ENCODE measurements around the gene EIF2AK2. TPM values are rescaled to one million over a fixed set of nuclear protein-coding genes. Genes with fewer than 3 reads are reported as not detected.

The EIF2AK2 gene
- total and polyA plus RNA-seq, 2 experiments from 2014 or later: 33.8 to 35.5 TPM

DNA sequence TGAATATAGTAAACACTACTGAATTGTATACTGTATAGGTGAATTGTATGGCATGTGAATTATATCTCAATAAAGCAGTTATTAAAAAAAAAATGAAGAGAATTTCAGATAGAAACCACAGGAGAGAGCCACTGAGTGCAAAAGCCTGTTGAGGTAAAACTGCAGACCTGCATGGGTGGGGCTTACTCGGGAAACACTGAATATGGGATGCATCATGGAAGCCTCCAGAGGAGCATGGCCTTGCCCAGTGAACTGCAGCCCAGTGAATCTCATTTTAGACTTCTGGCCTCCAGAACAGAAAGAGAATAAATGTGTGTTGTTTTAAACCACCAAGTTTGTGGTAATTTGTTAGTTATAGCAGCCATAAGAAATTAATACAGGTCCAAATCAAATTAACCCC is 56.7 kb downstream of the EIF2AK2 start:
- Mint-ChIP-seq H3K4me1 (peaks cover 6% of the 10 kb centered on the region; the same call in 2 of the 3 replicates), H3K36me3 (ENCODE audit: low read depth) (no peaks in the 10 kb centered on the region), H3K27me3 (ENCODE audit: insufficient read depth, low read depth, poor library complexity) (peaks cover 1% of the 10 kb centered on the region), H3K9me3 (no peaks in the 10 kb centered on the region), H3K4me3 (no peak overlapping the region), H3K27ac (no peak overlapping the region; the same call in 1 of the 2 replicates)
- H3K36me3 ChIP-seq (ENCODE audit: insufficient read depth): no peaks in the 10 kb centered on the region
- H3K27me3 ChIP-seq (ENCODE audit: insufficient read depth): no peaks in the 10 kb centered on the region
- peaks cover 5% of the 10 kb centered on the region; the same call in 1 of the 2 replicates for H3K4me1 ChIP-seq (ENCODE audit: insufficient read depth)
- TF ChIP-seq, protein P1, sequence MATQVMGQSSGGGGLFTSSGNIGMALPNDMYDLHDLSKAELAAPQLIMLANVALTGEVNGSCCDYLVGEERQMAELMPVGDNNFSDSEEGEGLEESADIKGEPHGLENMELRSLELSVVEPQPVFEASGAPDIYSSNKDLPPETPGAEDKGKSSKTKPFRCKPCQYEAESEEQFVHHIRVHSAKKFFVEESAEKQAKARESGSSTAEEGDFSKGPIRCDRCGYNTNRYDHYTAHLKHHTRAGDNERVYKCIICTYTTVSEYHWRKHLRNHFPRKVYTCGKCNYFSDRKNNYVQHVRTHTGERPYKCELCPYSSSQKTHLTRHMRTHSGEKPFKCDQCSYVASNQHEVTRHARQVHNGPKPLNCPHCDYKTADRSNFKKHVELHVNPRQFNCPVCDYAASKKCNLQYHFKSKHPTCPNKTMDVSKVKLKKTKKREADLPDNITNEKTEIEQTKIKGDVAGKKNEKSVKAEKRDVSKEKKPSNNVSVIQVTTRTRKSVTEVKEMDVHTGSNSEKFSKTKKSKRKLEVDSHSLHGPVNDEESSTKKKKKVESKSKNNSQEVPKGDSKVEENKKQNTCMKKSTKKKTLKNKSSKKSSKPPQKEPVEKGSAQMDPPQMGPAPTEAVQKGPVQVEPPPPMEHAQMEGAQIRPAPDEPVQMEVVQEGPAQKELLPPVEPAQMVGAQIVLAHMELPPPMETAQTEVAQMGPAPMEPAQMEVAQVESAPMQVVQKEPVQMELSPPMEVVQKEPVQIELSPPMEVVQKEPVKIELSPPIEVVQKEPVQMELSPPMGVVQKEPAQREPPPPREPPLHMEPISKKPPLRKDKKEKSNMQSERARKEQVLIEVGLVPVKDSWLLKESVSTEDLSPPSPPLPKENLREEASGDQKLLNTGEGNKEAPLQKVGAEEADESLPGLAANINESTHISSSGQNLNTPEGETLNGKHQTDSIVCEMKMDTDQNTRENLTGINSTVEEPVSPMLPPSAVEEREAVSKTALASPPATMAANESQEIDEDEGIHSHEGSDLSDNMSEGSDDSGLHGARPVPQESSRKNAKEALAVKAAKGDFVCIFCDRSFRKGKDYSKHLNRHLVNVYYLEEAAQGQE (IDR thresholded peaks at IDR 0.05; ENCODE audit: unreplicated experiment): no peak
- no peaks in the 10 kb centered on the region for H3K79me2 ChIP-seq (replicated peaks; ENCODE audit: insufficient read depth)
- DNase-seq (ENCODE audit: low spot score) (peak; percentile 12), ATAC-seq (peak; percentile 41; the same call in 2 of the 3 replicates)
- H3K4me2 ChIP-seq: no peak overlapping the region
- no peaks in the 10 kb centered on the region for H3F3A ChIP-seq (replicated peaks; ENCODE audit: low read depth)
- H2AFZ ChIP-seq: no peak overlapping the region
- no peak overlapping the region for H3K4me3 ChIP-seq
- no peaks in the 10 kb centered on the region for H4K20me1 ChIP-seq (replicated peaks; ENCODE audit: insufficient read depth)
- no peaks in the 10 kb centered on the region for H3K9me2 ChIP-seq (ENCODE audit: insufficient read depth)
- H3K27ac ChIP-seq (ENCODE audit: low read depth): no peak overlapping the region

DNA sequence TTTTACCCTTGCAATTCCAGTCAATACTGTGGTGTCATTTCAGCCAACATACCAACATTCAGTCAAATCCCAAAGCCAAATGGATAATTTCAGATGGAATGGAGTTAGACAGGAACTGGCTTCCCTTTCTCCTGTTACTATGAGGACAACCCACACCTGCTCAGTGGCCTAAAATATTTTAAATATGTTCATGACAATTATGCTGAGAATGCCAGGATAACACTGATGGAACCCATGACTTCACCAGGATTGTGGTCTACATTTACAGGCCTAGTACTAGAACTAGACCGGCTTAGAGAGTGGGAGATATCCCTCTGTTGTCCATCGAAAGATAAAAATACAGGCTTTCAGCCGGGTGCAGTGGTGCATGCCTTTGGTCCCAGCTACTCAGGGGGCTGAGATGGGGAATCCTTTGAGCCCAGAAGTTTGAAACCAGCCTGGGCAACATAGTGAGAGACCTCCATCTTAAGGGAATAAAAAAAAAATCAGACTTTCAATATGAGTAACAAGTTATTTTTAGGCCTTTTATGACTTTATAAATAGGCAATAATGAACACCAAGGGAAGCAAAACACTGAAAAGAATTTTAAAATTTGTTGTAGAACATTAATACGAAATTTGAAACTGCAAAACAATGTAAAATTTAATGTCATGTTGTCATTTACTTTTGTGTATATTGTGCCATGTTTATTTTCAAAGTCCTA is 58.2 kb downstream of the EIF2AK2 start:
- H2AFZ ChIP-seq: no peak overlapping the region
- no peak overlapping the region for H3K27ac ChIP-seq (ENCODE audit: low read depth)
- H3F3A ChIP-seq (replicated peaks; ENCODE audit: low read depth): no peaks in the 10 kb centered on the region
- H3K79me2 ChIP-seq (replicated peaks; ENCODE audit: insufficient read depth): no peaks in the 10 kb centered on the region
- no peaks in the 10 kb centered on the region for H3K9me3 Mint-ChIP-seq
- no peaks in the 10 kb centered on the region for H3K4me1 Mint-ChIP-seq
- H3K27me3 Mint-ChIP-seq (ENCODE audit: insufficient read depth, low read depth, poor library complexity): no peaks in the 10 kb centered on the region
- H3K27me3 ChIP-seq (ENCODE audit: insufficient read depth): no peaks in the 10 kb centered on the region
- no peaks in the 10 kb centered on the region for H3K36me3 Mint-ChIP-seq (ENCODE audit: low read depth)
- ATAC-seq (no peak), DNase-seq (ENCODE audit: low spot score) (no peak)
- H4K20me1 ChIP-seq (replicated peaks; ENCODE audit: insufficient read depth): no peaks in the 10 kb centered on the region
- no peaks in the 10 kb centered on the region for H3K36me3 ChIP-seq (ENCODE audit: insufficient read depth)
- H3K4me1 ChIP-seq (ENCODE audit: insufficient read depth): no peaks in the 10 kb centered on the region
- no peak overlapping the region for H3K4me3 Mint-ChIP-seq
- no peak overlapping the region for H3K27ac Mint-ChIP-seq
- H3K4me3 ChIP-seq: no peak overlapping the region
- H3K4me2 ChIP-seq: no peak overlapping the region
- H3K9me2 ChIP-seq (ENCODE audit: insufficient read depth): no peaks in the 10 kb centered on the region
- TF ChIP-seq NANOG (IDR thresholded peaks at IDR 0.05; ENCODE audit: borderline replicate concordance) (no peak), STAT1 (IDR thresholded peaks at IDR 0.05; ENCODE audit: unreplicated experiment) (no peak), EZH2 (IDR thresholded peaks at IDR 0.05; ENCODE audit: low read depth, unreplicated experiment) (no peak), JUNB (IDR thresholded peaks at IDR 0.05; ENCODE audit: unreplicated experiment) (no peak), EZH2phosphoT487 (IDR thresholded peaks at IDR 0.05; ENCODE audit: unreplicated experiment) (no peak), POLR2AphosphoS5 (IDR thresholded peaks at IDR 0.05; ENCODE audit: low read depth) (no peak), ZNF331 (CRISPR knock-in tag; IDR thresholded peaks at IDR 0.05; ENCODE audit: low read depth) (no peak)
- TF ChIP-seq, protein P2, sequence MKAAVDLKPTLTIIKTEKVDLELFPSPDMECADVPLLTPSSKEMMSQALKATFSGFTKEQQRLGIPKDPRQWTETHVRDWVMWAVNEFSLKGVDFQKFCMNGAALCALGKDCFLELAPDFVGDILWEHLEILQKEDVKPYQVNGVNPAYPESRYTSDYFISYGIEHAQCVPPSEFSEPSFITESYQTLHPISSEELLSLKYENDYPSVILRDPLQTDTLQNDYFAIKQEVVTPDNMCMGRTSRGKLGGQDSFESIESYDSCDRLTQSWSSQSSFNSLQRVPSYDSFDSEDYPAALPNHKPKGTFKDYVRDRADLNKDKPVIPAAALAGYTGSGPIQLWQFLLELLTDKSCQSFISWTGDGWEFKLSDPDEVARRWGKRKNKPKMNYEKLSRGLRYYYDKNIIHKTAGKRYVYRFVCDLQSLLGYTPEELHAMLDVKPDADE (IDR thresholded peaks at IDR 0.05): no peak
- TF ChIP-seq, protein P1 (IDR thresholded peaks at IDR 0.05; ENCODE audit: unreplicated experiment): no peak
- TF ChIP-seq, protein P3, sequence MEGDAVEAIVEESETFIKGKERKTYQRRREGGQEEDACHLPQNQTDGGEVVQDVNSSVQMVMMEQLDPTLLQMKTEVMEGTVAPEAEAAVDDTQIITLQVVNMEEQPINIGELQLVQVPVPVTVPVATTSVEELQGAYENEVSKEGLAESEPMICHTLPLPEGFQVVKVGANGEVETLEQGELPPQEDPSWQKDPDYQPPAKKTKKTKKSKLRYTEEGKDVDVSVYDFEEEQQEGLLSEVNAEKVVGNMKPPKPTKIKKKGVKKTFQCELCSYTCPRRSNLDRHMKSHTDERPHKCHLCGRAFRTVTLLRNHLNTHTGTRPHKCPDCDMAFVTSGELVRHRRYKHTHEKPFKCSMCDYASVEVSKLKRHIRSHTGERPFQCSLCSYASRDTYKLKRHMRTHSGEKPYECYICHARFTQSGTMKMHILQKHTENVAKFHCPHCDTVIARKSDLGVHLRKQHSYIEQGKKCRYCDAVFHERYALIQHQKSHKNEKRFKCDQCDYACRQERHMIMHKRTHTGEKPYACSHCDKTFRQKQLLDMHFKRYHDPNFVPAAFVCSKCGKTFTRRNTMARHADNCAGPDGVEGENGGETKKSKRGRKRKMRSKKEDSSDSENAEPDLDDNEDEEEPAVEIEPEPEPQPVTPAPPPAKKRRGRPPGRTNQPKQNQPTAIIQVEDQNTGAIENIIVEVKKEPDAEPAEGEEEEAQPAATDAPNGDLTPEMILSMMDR (conservative IDR thresholded peaks at IDR 0.05; ENCODE audit: low read depth in 2 of 2): no peak
